ENCODE measurements around the gene TRMT1.
A peak's percentile ranks its signal among the peaks of the same experiment; 100 is the strongest.

Gene TRMT1

DNA sequence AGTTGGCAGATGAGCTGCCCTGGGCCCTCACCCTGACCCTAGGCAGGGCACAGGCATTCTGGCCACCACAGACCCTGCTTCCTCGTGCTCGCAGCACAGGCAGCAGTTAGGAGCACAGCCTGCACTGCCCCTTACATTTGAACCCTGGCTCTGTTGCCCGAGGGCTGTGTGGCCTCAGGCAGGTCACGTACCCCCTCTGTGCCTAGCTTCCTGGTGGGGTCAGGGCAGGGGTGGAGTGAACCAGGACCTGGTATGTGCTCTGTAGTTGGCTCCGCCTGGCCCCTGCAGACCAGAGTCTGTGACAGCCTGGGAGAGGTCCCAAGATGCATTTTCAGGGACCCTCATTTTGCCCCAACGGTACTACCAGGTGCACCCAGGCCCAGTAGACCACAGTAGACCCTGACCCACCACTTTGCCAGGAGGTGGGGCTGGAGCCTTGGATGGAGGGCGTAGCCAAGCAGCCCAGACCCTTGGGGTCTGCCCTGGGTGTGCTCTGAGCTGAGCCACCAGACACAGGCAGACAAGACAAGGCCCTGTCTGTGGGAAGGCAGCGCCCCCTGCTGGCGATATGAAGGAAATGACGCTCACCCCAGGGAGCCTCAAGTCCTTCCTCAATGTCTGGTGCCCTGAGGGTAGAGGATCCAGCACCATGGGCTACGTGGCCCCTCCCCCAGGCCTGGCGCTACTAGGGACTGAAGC lies 23.0 kb downstream of the TRMT1 start:
- TF ChIP-seq, protein P1, sequence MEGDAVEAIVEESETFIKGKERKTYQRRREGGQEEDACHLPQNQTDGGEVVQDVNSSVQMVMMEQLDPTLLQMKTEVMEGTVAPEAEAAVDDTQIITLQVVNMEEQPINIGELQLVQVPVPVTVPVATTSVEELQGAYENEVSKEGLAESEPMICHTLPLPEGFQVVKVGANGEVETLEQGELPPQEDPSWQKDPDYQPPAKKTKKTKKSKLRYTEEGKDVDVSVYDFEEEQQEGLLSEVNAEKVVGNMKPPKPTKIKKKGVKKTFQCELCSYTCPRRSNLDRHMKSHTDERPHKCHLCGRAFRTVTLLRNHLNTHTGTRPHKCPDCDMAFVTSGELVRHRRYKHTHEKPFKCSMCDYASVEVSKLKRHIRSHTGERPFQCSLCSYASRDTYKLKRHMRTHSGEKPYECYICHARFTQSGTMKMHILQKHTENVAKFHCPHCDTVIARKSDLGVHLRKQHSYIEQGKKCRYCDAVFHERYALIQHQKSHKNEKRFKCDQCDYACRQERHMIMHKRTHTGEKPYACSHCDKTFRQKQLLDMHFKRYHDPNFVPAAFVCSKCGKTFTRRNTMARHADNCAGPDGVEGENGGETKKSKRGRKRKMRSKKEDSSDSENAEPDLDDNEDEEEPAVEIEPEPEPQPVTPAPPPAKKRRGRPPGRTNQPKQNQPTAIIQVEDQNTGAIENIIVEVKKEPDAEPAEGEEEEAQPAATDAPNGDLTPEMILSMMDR (conservative IDR thresholded peaks at IDR 0.05) = peak; percentile 94
- no peak for TF ChIP-seq ZFX (IDR thresholded peaks at IDR 0.05)
- peak overlapping the region; percentile 10 for H3K27ac ChIP-seq

DNA sequence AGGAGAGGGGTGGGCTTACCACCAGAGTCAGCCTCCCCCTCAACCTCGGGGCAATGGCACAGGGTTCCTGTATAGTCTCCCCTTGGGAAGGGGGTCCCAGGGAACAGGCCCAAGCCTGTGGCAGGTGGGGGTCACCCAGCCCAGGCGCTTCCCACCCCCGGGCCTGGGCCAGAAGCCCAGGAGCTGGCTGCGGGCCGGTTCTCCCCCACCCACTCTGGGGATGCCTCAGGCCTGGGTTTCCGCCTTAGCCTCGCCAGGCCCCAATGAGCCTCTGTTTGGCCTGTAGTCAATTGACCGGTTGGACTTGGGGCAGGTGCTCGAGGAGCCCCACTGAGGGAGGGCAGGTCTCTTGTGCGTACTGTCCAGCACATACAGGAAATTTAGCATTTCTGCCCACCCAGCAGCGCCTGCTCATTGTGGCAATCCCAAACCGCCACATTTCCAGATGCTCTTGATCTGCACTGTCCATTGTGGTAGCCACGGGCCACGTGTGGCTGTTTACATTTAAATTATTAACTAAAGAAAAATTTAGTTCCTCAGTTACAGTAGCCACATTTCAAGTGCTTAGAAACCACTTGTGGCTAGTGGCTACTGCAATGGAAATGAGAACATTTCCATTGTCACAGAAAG lies 23.8 kb downstream of the TRMT1 start:
- peak overlapping the region; percentile 10; the same call in 1 of the 2 replicates for H3K27ac ChIP-seq
- TF ChIP-seq, protein P1 (conservative IDR thresholded peaks at IDR 0.05) = no peak
- TF ChIP-seq ZFX (IDR thresholded peaks at IDR 0.05) = no peak

DNA sequence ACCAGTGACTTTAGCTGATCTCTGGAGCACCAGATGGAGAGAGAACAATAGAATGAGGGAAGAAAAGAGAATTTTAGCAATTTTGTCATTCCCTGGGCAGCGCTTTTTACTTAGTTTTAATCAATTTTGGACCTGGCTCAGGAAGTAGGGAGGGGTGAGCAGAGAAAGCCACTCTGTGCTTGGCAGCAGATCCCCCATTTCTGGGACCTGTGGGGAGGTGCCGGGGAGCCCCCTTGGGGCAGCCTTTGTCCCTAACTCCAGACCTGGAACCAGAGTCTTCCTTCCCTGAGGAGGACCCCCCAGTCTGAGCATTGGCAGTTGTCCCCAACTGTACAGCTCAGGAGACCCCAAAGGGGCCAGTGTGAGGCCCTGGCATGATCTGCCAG lies 24.4 kb downstream of the TRMT1 start:
- TF ChIP-seq ZFX (IDR thresholded peaks at IDR 0.05) = no peak
- TF ChIP-seq, protein P1 (conservative IDR thresholded peaks at IDR 0.05) = no peak
- H3K27ac ChIP-seq = no peak overlapping the region

DNA sequence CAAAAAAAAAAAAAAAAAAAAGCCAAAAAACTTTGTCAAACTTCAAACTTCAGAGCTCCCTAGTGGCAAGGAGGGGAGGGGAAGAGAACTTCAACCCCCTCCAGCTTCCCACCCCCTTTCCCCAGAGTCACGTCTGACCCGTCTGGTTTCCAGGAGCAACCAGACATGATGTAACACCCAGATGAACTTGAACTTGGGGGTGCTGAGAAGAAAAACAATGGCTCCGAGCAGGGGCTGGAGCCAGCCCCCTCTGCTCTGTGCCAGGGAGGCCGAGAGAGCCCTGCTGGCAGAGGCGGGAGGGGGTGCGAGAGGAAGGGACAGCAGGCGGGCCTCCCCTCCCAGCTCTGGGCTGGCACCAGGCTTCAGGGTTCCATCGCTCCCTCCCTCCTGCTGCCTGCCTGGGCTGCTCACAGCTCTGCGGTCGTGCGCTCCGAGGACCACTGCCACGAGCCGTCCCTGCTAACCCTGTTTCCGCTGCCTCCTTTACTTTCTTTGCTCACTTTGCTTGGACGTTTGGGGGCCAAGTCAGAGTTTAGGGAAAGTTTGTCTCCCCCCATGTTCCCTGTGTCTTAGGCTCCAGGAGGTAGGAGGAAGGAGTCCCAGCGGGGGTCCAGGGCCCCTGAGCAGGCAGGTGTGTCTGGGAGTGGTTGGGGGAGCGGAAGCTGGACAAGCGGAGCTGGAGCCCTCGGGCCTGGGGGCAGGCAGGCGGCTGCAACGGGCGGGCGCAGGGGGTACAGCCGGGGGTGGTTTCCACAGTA lies 25.0 kb downstream of the TRMT1 start:
- no peak overlapping the region for H3K27ac ChIP-seq
- TF ChIP-seq, protein P1 (conservative IDR thresholded peaks at IDR 0.05) = no peak
- no peak for TF ChIP-seq ZFX (IDR thresholded peaks at IDR 0.05)

DNA sequence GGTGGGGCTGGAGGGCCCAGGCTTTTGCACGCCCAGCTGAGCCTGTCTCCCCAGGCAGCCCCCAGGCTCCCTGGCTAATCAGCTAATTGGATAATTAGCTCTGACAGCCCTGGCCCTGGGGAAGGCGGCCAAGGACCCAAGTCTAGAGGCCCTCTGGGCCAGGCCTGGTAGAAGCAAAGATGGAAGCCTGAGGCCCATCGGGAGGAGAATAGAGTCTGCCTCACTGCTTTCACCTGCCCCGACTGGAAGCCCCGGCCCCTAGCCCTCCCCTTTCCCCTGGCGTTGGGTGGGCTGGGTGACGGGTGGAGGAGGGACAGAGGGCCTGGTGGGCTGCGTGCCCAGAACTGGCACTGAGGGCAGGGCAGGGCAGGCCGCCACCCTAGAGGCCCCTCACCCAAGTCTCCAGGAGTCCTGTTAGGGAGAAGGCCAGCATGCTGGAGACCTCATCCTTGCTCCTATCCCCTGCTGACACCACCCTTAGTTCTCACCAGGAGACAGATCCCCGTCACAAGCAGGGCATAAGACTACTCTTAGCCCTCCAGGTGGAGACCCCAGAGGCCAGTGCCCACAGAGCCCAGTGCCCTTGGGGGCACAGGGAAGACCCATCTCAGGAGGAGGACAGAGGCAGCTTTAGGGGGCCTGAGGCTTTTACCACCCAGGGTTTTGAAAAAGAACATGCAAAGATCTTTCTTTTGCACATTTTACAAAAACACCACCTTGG lies 25.9 kb downstream of the TRMT1 start:
- TF ChIP-seq, protein P1 (conservative IDR thresholded peaks at IDR 0.05) = no peak
- no peak for TF ChIP-seq ZFX (IDR thresholded peaks at IDR 0.05)
- H3K27ac ChIP-seq = no peak overlapping the region; the same call in 1 of the 2 replicates

DNA sequence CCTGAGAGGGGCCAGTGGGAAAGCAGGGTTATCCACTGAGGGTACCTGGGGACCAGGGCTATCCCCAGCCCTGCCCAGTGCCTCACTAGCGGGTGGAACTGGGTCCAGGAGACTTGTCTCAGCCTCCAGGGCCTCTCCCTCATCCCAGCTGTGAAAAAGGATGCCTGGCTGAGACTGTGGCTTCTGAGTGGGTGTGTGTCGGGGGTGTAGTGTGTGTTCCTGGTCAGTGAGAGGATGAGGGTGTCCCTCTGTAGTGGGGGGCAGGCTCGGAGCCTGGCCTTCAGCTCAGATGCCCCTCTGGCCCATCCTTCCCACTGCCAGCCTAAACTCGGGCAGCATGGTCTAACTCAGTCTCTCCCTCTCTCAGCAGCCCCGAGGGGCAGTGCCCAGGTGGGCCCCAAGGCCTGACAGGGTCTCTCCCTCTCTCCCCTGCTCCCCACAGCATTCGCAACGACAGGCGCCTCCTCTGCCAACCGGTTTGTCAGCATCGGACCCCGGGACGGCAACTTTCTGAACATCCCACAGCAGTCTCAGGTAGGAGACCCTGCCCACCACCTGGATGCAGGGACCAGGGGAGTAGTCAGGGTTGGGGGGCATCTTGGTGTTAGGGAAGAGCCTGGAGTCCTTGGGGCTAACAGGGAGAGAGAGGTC lies 26.6 kb downstream of the TRMT1 start:
- no peak for TF ChIP-seq ZFX (IDR thresholded peaks at IDR 0.05)
- TF ChIP-seq, protein P1 (conservative IDR thresholded peaks at IDR 0.05) = no peak
- H3K27ac ChIP-seq = peak overlapping the region; percentile 6; the same call in 1 of the 2 replicates

All from C4-2B (cell line).